Activated naive CD4-positive, alpha-beta T cell treated with anti-CD3 and anti-CD28 coated beads, Interleukin-2, amount 50 U/mL, for 24 hours (primary cell): ENCODE measurements around the gene MECP2.
"Not testable (repeated sequence)": the region's sequence is repeated elsewhere in the genome, so short reads cannot be mapped to it uniquely, and the experiment has no call there.

Source experiments
- H3K27ac Mint-ChIP-seq: one replicate; pipeline ENCODE4 v1.8.0; 2021; ENCODE audit warnings: mild to moderate bottlenecking, mixed read lengths
- H3K27me3 Mint-ChIP-seq: one replicate; pipeline ENCODE4 v1.8.0; 2021; ENCODE audit warnings: mixed read lengths
- H3K36me3 Mint-ChIP-seq: one replicate; pipeline ENCODE4 v1.8.0; 2021; ENCODE audit warnings: mixed read lengths
- H3K4me1 Mint-ChIP-seq: one replicate; pipeline ENCODE4 v1.8.0; 2021; ENCODE audit warnings: mixed read lengths
- H3K4me3 Mint-ChIP-seq: one replicate; pipeline ENCODE4 v1.8.0; 2021; ENCODE audit warnings: mild to moderate bottlenecking, mixed read lengths
- H3K9me3 Mint-ChIP-seq: one replicate; pipeline ENCODE4 v1.8.0; 2021; ENCODE audit warnings: mixed read lengths

The MECP2 gene

GRCh38 chrX:154097589-154098541 is at the start of gene MECP2:
Gene MECP2 (minus strand): TSS chrX:154097717.
- Mint-ChIP-seq H3K4me1 (peaks cover 46% of the 10 kb centered on the region), H3K27ac (peak within 1 kb of the TSS; percentile 96), H3K36me3 (peaks cover 4% of the 10 kb centered on the region), H3K27me3 (no peaks in the 10 kb centered on the region), H3K9me3 (no peaks in the 10 kb centered on the region), H3K4me3 (peak within 1 kb of the TSS; percentile 92)

DNA sequence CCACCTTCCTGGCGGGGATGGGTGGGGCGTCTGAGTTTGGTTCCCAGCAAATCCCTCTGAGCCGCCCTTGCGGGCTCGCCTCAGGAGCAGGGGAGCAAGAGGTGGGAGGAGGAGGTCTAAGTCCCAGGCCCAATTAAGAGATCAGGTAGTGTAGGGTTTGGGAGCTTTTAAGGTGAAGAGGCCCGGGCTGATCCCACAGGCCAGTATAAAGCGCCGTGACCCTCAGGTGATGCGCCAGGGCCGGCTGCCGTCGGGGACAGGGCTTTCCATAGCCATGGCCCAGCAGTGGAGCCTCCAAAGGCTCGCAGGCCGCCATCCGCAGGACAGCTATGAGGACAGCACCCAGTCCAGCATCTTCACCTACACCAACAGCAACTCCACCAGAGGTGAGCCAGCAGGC is 46.5 kb upstream of the MECP2 start, which contains the start of gene OPN1LW:
Gene OPN1LW (plus strand): TSS at position 234 of the 400 bp plus-strand sequence. CDS start 41 bp downstream, at position 275.
- H3K4me1 Mint-ChIP-seq, H3K9me3 Mint-ChIP-seq, H3K36me3 Mint-ChIP-seq, H3K4me3 Mint-ChIP-seq, H3K27ac Mint-ChIP-seq, H3K27me3 Mint-ChIP-seq: not testable (repeated sequence)

- no peak overlapping the region for H3K27ac Mint-ChIP-seq
- H3K27me3 Mint-ChIP-seq = no peaks in the 10 kb centered on the region
- no peaks in the 10 kb centered on the region for H3K9me3 Mint-ChIP-seq
- H3K4me1 Mint-ChIP-seq = no peaks in the 10 kb centered on the region
- H3K4me3 Mint-ChIP-seq = no peak overlapping the region
- H3K36me3 Mint-ChIP-seq = no peaks in the 10 kb centered on the region
These were observed 45.6 kb upstream of the MECP2 start for GRCh38 chrX:154142950-154143745.

- Mint-ChIP-seq H3K9me3 (no peaks in the 10 kb centered on the region), H3K4me3 (no peak overlapping the region), H3K4me1 (no peaks in the 10 kb centered on the region), H3K27ac (no peak overlapping the region), H3K36me3 (no peaks in the 10 kb centered on the region), H3K27me3 (no peaks in the 10 kb centered on the region)
These were observed 44.9 kb upstream of the MECP2 start for GRCh38 chrX:154142386-154142785.

DNA sequence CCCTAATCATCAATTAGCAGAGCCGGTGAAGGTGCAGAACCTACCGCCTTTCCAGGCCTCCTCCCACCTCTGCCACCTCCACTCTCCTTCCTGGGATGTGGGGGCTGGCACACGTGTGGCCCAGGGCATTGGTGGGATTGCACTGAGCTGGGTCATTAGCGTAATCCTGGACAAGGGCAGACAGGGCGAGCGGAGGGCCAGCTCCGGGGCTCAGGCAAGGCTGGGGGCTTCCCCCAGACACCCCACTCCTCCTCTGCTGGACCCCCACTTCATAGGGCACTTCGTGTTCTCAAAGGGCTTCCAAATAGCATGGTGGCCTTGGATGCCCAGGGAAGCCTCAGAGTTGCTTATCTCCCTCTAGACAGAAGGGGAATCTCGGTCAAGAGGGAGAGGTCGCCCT is 43.2 kb upstream of the MECP2 start:
- no peaks in the 10 kb centered on the region for H3K36me3 Mint-ChIP-seq
- H3K4me3 Mint-ChIP-seq = no peak overlapping the region
- H3K9me3 Mint-ChIP-seq = no peaks in the 10 kb centered on the region
- no peak overlapping the region for H3K27ac Mint-ChIP-seq
- peaks cover 7% of the 10 kb centered on the region for H3K4me1 Mint-ChIP-seq
- H3K27me3 Mint-ChIP-seq = no peaks in the 10 kb centered on the region

DNA sequence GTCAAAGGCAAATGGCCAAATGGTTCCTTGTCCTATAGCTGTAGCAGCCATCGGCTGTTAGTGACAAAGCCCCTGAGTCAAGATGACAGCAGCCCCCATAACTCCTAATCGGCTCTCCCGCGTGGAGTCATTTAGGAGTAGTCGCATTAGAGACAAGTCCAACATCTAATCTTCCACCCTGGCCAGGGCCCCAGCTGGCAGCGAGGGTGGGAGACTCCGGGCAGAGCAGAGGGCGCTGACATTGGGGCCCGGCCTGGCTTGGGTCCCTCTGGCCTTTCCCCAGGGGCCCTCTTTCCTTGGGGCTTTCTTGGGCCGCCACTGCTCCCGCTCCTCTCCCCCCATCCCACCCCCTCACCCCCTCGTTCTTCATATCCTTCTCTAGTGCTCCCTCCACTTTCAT is 42.7 kb upstream of the MECP2 start:
- H3K9me3 Mint-ChIP-seq = no peaks in the 10 kb centered on the region
- no peaks in the 10 kb centered on the region for H3K27me3 Mint-ChIP-seq
- peaks cover 13% of the 10 kb centered on the region for H3K4me1 Mint-ChIP-seq
- no peaks in the 10 kb centered on the region for H3K36me3 Mint-ChIP-seq
- H3K27ac Mint-ChIP-seq = peak overlapping the region; percentile 41
- H3K4me3 Mint-ChIP-seq = no peak overlapping the region

- H3K36me3 Mint-ChIP-seq = no peaks in the 10 kb centered on the region
- no peaks in the 10 kb centered on the region for H3K9me3 Mint-ChIP-seq
- peak overlapping the region; percentile 7 for H3K4me3 Mint-ChIP-seq
- peaks cover 16% of the 10 kb centered on the region for H3K4me1 Mint-ChIP-seq
- peak overlapping the region; percentile 30 for H3K27ac Mint-ChIP-seq
- no peaks in the 10 kb centered on the region for H3K27me3 Mint-ChIP-seq
These were observed 41.3 kb upstream of the MECP2 start for GRCh38 chrX:154138857-154139256.

DNA sequence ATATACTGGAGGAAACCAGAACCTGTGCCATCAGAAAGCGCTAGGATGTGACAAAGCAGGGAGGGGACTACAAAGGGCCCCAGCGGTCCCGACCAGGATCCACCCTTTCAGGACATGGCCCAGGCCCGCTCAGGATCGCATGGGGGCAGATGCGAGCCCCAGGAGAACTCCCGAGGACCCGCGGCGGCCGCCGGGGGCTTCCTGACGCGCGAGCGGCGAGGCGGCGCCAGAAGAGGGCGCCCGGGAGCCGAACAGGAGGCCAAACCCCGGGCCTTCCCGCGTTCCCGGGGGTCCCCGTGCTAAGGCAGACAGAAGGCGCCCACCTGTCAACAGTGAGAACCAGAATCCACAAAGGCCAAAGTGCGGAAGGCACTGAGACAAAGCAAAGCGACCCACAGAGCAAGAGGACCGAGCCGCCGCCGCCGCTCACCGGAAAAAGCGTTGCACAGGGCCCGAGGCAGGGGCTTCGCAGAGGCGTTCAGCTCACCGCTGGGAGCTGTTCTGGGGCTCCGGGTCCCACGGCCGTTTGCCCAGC is 39.2 kb upstream of the MECP2 start:
- Mint-ChIP-seq H3K4me3 (peak overlapping the region; percentile 84), H3K4me1 (peaks cover 16% of the 10 kb centered on the region), H3K9me3 (no peaks in the 10 kb centered on the region), H3K27me3 (no peaks in the 10 kb centered on the region), H3K27ac (peak overlapping the region; percentile 90), H3K36me3 (no peaks in the 10 kb centered on the region)

DNA sequence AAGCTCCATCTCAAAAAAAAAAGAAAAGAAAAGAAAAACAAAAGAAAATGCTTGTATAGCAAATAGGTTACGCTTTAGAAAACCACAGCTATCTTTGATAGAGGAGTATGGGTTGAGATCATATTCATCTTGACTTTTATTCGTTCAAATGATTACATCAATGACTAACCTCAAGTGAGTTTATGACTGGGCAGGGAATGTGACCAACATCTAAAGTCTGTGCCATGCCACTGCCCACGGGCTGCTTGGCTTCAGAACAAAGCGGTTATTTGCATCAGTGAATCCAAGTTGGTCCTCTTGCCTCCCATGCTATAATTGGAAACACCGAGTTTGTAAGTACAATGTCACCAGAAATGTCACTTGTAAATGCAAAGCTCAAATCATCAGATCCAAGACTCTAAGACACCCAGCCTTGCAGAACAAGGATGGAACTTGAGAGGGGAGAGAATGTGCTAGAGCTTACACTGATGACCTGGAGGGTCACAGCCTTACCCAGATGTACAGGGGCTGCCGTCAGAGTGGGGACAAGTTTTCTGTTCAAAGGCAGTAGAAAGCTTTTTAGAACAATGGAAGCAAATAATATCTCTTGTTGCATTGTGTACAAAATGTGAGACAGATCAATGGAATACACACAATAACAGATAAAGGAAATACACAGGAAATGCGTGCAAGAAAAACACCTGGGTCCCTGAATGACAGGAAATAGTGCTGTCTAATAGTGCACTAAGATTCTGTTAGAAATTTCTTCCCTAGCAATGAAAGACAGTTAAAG is 38.1 kb upstream of the MECP2 start:
- H3K4me1 Mint-ChIP-seq = peaks cover 16% of the 10 kb centered on the region
- peak overlapping the region; percentile 84 for H3K4me3 Mint-ChIP-seq
- H3K27me3 Mint-ChIP-seq = no peaks in the 10 kb centered on the region
- H3K27ac Mint-ChIP-seq = peak overlapping the region; percentile 74
- no peaks in the 10 kb centered on the region for H3K36me3 Mint-ChIP-seq
- H3K9me3 Mint-ChIP-seq = no peaks in the 10 kb centered on the region

DNA sequence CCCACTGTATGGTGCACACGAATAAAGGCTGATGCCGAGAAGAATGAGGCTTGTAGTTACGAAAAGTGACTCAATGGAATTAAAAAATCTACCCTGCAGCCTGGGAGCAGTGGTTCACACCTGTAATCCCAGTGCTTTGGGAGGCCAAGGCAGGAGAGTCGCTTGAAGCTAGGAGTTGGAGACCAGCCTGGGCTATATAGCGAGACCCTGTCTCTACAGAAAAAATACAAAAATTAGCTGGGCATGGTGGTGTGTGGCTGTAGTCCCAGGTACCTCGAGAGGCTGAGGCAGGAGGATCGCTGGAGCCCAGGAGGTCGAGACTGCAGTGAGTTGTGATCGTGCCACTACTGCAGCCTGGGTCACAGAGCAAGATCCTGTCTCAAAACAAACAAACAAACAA is 34.8 kb upstream of the MECP2 start:
- Mint-ChIP-seq H3K4me3 (no peak overlapping the region), H3K27me3 (no peaks in the 10 kb centered on the region), H3K27ac (no peak overlapping the region), H3K36me3 (no peaks in the 10 kb centered on the region), H3K9me3 (no peaks in the 10 kb centered on the region), H3K4me1 (peaks cover 16% of the 10 kb centered on the region)

GRCh38 chrX:154131955-154132354 is 34.4 kb upstream of the MECP2 start:
- Mint-ChIP-seq H3K27ac (no peak overlapping the region), H3K9me3 (no peaks in the 10 kb centered on the region), H3K4me3 (no peak overlapping the region), H3K4me1 (peaks cover 16% of the 10 kb centered on the region), H3K27me3 (no peaks in the 10 kb centered on the region), H3K36me3 (no peaks in the 10 kb centered on the region)

DNA sequence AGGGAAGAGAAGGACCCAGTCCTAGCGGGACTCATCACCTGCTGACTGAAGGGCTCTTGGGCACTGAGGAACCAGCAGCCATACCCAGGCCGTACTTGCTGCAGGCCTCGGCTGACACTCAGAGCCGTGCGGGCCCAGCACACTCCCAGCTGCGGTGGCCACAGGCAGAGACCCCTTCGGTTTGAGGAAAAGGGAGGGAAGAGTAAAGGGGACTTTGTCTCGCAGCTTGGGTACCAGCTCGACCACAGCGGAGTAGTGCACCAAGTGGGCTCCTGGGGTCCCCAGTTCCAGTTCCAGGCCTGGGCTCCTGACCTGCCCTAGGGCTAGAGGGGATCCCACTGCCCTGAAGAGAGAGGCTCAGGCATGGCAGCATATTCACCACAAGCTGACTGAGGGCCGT is 28.6 kb upstream of the MECP2 start:
- Mint-ChIP-seq H3K27me3 (no peaks in the 10 kb centered on the region), H3K36me3 (no peaks in the 10 kb centered on the region), H3K4me3 (no peak overlapping the region), H3K4me1 (peaks cover 19% of the 10 kb centered on the region), H3K27ac (no peak overlapping the region), H3K9me3 (no peaks in the 10 kb centered on the region)

- peaks cover 19% of the 10 kb centered on the region for H3K4me1 Mint-ChIP-seq
- peak overlapping the region; percentile 46 for H3K27ac Mint-ChIP-seq
- no peaks in the 10 kb centered on the region for H3K36me3 Mint-ChIP-seq
- no peaks in the 10 kb centered on the region for H3K9me3 Mint-ChIP-seq
- H3K27me3 Mint-ChIP-seq = no peaks in the 10 kb centered on the region
- H3K4me3 Mint-ChIP-seq = no peak overlapping the region
These were observed 28.0 kb upstream of the MECP2 start for GRCh38 chrX:154125391-154126040.

DNA sequence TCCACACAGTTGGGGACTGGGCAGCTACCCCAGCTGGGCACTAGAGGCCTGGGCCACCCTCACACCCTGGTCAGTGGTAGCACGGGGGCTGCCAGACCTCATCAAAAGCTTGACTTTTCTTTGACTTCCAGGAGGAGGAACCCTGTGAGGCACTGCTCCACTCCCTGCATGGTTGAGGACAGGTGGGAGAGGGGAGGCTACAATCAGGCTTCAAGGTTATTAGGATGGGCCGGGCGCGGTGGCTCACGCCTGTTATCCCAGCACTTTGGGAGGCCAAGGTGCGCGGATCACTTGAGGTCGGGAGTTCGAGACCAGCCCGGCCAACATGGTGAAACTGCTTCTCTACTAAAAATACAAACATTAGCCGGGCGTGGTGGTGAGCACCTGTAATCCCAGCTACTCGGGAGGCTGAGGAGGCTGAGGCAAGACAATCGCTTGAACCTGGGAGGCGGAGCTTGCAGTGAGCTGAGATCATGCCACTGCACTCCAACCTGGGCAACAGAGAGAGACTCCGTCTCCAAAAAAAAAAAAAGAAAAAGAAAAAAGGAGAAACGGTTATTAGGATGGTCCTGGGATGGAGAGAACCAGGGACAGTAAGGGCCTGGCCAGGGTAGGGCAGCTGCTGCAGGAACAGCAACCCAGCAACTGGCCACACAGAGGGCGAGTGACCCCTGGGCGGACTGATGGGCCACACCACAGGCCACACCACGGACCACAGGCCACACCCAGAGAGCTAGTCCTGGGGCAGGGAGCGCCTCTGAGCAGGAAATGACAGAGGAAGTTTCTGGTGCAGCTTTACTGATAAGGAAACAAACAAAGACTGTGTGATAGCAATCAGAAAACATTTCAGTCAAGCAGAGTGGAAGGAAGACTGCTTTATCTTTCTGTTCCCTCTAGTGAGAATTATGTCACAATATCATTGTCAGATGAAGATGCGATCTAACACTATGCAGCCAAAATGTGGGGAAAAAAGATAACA is 26.0 kb upstream of the MECP2 start:
- Mint-ChIP-seq H3K4me3 (peak overlapping the region; percentile 33), H3K27ac (peak overlapping the region; percentile 41), H3K9me3 (no peaks in the 10 kb centered on the region), H3K4me1 (peaks cover 19% of the 10 kb centered on the region), H3K27me3 (no peaks in the 10 kb centered on the region), H3K36me3 (no peaks in the 10 kb centered on the region)
